ENCODE measurements around the gene SUSD2. TPM values are rescaled to one million over a fixed set of nuclear protein-coding genes. Genes with fewer than 3 reads are reported as not detected.
"Not testable (repeated sequence)": the region's sequence is repeated elsewhere in the genome, so short reads cannot be mapped to it uniquely, and the experiment has no call there.

Gene SUSD2
- total RNA-seq, 1 experiment from 2014 or later = 0.10 TPM

- DNase-seq (ENCODE audit: low read depth) = no peak
Observed at GRCh38 chr22:24186892-24187670, 5.8 kb downstream of the SUSD2 start.

- DNase-seq (ENCODE audit: low read depth) = no peak
Observed at GRCh38 chr22:24187731-24188644, 6.7 kb downstream of the SUSD2 start.

GRCh38 chr22:24188705-24189248 is 7.5 kb downstream of the SUSD2 start:
- no peak for DNase-seq (ENCODE audit: low read depth)

GRCh38 chr22:24189249-24190158 is 8.2 kb downstream of the SUSD2 start:
- peak; percentile 59 for DNase-seq (ENCODE audit: low read depth)

- DNase-seq (ENCODE audit: low read depth) = no peak
Observed at GRCh38 chr22:24190159-24190540, 8.9 kb downstream of the SUSD2 start.

- DNase-seq (ENCODE audit: low read depth) = no peak
Observed at GRCh38 chr22:24190596-24191208, 9.4 kb downstream of the SUSD2 start.

- no peak for DNase-seq (ENCODE audit: low read depth)
Observed at GRCh38 chr22:24191381-24191841, 10.1 kb downstream of the SUSD2 start.

- DNase-seq (ENCODE audit: low read depth) = no peak
Observed at GRCh38 chr22:24191893-24192292, 10.6 kb downstream of the SUSD2 start.

GRCh38 chr22:24198682-24199052 is 17.4 kb downstream of the SUSD2 start:
- DNase-seq (ENCODE audit: low read depth) = no peak

GRCh38 chr22:24200619-24201212 is 19.4 kb downstream of the SUSD2 start:
- peak; percentile 82 for DNase-seq (ENCODE audit: low read depth)

- DNase-seq (ENCODE audit: low read depth) = peak; percentile 84
Observed at GRCh38 chr22:24201681-24202614, 20.7 kb downstream of the SUSD2 start.

GRCh38 chr22:24203856-24204255 is 22.6 kb downstream of the SUSD2 start:
- DNase-seq (ENCODE audit: low read depth) = not testable (repeated sequence)

GRCh38 chr22:24205438-24206195 is 24.3 kb downstream of the SUSD2 start:
- no peak for DNase-seq (ENCODE audit: low read depth)

GRCh38 chr22:24206460-24207263 is 25.4 kb downstream of the SUSD2 start:
- DNase-seq (ENCODE audit: low read depth) = not testable (repeated sequence)

- DNase-seq (ENCODE audit: low read depth) = no peak
Observed at GRCh38 chr22:24207264-24208011, 26.2 kb downstream of the SUSD2 start.

GRCh38 chr22:24208012-24208749 is 26.9 kb downstream of the SUSD2 start:
- peak; percentile 99 for DNase-seq (ENCODE audit: low read depth)

Measured in HT1080 (cell line).